B cell (primary cell): ENCODE data around the gene JMJD4. TPM values are rescaled to one million over a fixed set of nuclear protein-coding genes. Genes with fewer than 3 reads are reported as not detected.

Experiments
- ATAC-seq: fragments of 200-7000 bp; cut with Tn5 transposase; one replicate; pipeline ENCODE4 v1.10.0; 2021; ENCODE audit warnings: low read depth, mild to moderate bottlenecking, moderate number of reproducible peaks, moderate library complexity
- CTCF ChIA-PET: fragments of 350-600 bp; sonication (Branson Sonifier 250); formaldehyde crosslinking; loops from one replicate; lab custom pipeline; 2021; ENCODE audit warnings: antibody characterized with exemption, inconsistent platforms; lab: Charles Lee
- POLR2A ChIA-PET: fragments of 350-600 bp; sonication (Branson Sonifier 250); formaldehyde crosslinking; loops from one replicate; lab custom pipeline; 2021; ENCODE audit warnings: antibody characterized with exemption; lab: Charles Lee
- DNase-seq: peaks from one replicate; pipeline ENCODE4 v3.0.0; 2013
- H2AFZ ChIP-seq: 2 replicates; pipeline ENCODE4 v1.6.1; 2012; ENCODE audit warnings: mild to moderate bottlenecking, low read depth, low read length; ENCODE audit not compliant: insufficient read depth, poor library complexity, severe bottlenecking
- H3K27ac ChIP-seq, 2 donors: 1 replicate in 1 of 2; 2 replicates in 1 of 2; pipeline ENCODE4 v1.5.1; 2012 to 2013; ENCODE audit warnings: low read length in 2 of 2, mild to moderate bottlenecking in 2 of 2, moderate library complexity in 1 of 2
- H3K27me3 ChIP-seq, 4 experiments: fragments of 200-600 bp in 1 of 4; sonication (generic) in 1 of 4; replicated peaks in 1 of 4; 1 replicate in 2 of 4; 2 replicates in 2 of 4; pipeline versions ENCODE4 v1.6.1 to v1.7.0; 2013 to 2016; ENCODE audit warnings: low read length in 3 of 4, mild to moderate bottlenecking in 2 of 4, mixed read lengths in 1 of 4, moderate library complexity in 1 of 4; ENCODE audit not compliant: insufficient read depth in 4 of 4, control insufficient read depth in 3 of 4; ENCODE audit errors: control extremely low read depth in 1 of 4
- H3K36me3 ChIP-seq, 2 experiments: replicated peaks in 1 of 2; 1 replicate in 1 of 2; 2 replicates in 1 of 2; pipeline versions ENCODE4 v1.6.1 to v1.7.1; 2013; ENCODE audit warnings: low read length in 1 of 2; ENCODE audit not compliant: insufficient read depth in 2 of 2, control insufficient read depth in 1 of 2; ENCODE audit errors: control extremely low read depth in 1 of 2, extremely low read depth in 1 of 2
- H3K4me1 ChIP-seq, 2 donors: fragments of 200-600 bp in 1 of 2; sonication (generic) in 1 of 2; 1 replicate in 1 of 2; 2 replicates in 1 of 2; pipeline versions ENCODE4 v1.5.1 to v1.6.1; 2013 to 2017; ENCODE audit warnings: low read length in 2 of 2; ENCODE audit not compliant: control insufficient read depth in 2 of 2, insufficient read depth in 2 of 2
- H3K4me2 ChIP-seq: replicated peaks from 2 replicates; pipeline ENCODE3; 2012; ENCODE audit warnings: mild to moderate bottlenecking, low read depth, low read length; ENCODE audit not compliant: poor library complexity, severe bottlenecking
- H3K4me3 ChIP-seq, 5 experiments: fragments of 200-600 bp in 1 of 5; sonication (generic) in 1 of 5; 1 replicate in 3 of 5; 2 replicates in 2 of 5; pipeline versions ENCODE4 v1.5.1 to v1.7.0; 2011 to 2016; ENCODE audit warnings: low read length in 4 of 5, mild to moderate bottlenecking in 4 of 5, low read depth in 2 of 5, control low read depth in 1 of 5, moderate library complexity in 1 of 5; ENCODE audit not compliant: insufficient read depth in 1 of 5; ENCODE audit errors: control extremely low read depth in 1 of 5, extremely low read depth in 1 of 5
- H3K79me2 ChIP-seq: fragments of 200-600 bp; sonication (generic); one replicate; pipeline ENCODE4 v1.6.0; 2016; ENCODE audit warnings: low read length; ENCODE audit not compliant: control insufficient read depth, insufficient read depth
- H3K9ac ChIP-seq: fragments of 200-600 bp; sonication (generic); 2 replicates; pipeline ENCODE4 v1.6.1; 2017; ENCODE audit warnings: mild to moderate bottlenecking, low read length, moderate library complexity
- H3K9me3 ChIP-seq, 3 donors: one replicate each; pipeline versions ENCODE4 v1.6.1 to v1.7.1; 2013; ENCODE audit warnings: low read length in 2 of 3; ENCODE audit not compliant: control insufficient read depth in 2 of 3, insufficient read depth in 1 of 3; ENCODE audit errors: control extremely low read depth in 1 of 3
- H4K20me1 ChIP-seq: 2 replicates; pipeline ENCODE4 v1.6.0; 2012; ENCODE audit warnings: mild to moderate bottlenecking, low read length; ENCODE audit not compliant: insufficient read depth, control insufficient read depth, poor library complexity, severe bottlenecking
- H3K27ac Mint-ChIP-seq: one replicate; pipeline ENCODE4 v1.8.0; 2021; ENCODE audit warnings: mixed read lengths
- H3K27me3 Mint-ChIP-seq: one replicate; pipeline ENCODE4 v1.8.0; 2021; ENCODE audit warnings: mixed read lengths
- H3K4me1 Mint-ChIP-seq: one replicate; pipeline ENCODE4 v1.8.0; 2021; ENCODE audit warnings: mixed read lengths
- H3K4me3 Mint-ChIP-seq: one replicate; pipeline ENCODE4 v1.8.0; 2021; ENCODE audit warnings: mixed read lengths
- H3K9me3 Mint-ChIP-seq: one replicate; pipeline ENCODE4 v1.8.0; 2022; ENCODE audit warnings: mixed read lengths; ENCODE audit not compliant: insufficient read depth
- CTCF ChIP-seq: fragments of 200-600 bp; IDR thresholded peaks from one replicate; pipeline ENCODE4 v1.8.0; 2022; ENCODE audit warnings: antibody characterized with exemption, mild to moderate bottlenecking
- EZH2 ChIP-seq: IDR thresholded peaks from 2 replicates; pipeline ENCODE4 v1.6.1; 2012; ENCODE audit warnings: borderline replicate concordance, low read depth, mild to moderate bottlenecking, moderate library complexity, low read length; ENCODE audit not compliant: insufficient read depth, poor library complexity, severe bottlenecking
- WGBS: methylation state at CpG from one replicate; pipeline ENCODE4 v1.1.5; 2013; ENCODE audit warnings: missing lambda C conversion rate; ENCODE audit not compliant: insufficient coverage; 5-methylcytosine and 5-hydroxymethylcytosine counted together
- intact Hi-C: fragments of 100-400 bp; cut with micrococcal nuclease; formaldehyde crosslinking; loops from one replicate; pipeline ENCODE4 v1.10.0; 2022
- polyA plus RNA-seq: library from polyadenylated mRNA; depleted of rRNA; stranded (reverse); fragments of >200 nt; gene quantifications from 2 replicates; pipeline ENCODE4 v1.2.3, GENCODE V29; 2012
- total RNA-seq, 2 donors: library from RNA; stranded (reverse); fragments of 120-200 nt in 1 of 2; gene quantifications; 1 replicate in 1 of 2; 2 replicates in 1 of 2; pipeline versions ENCODE4 v1.2.3 to v1.2.4, GENCODE V29; 2013 to 2022

Gene JMJD4
- total and polyA plus RNA-seq, 2 donors (not counting 1 experiment from before 2014, with no cell fraction given) = 29.9 to 30.6 TPM

GRCh38 chr1:227776331-227776771 lies 41.2 kb upstream of the JMJD4 start:
- Histone ChIP-seq H3K27me3 (no peaks in the 10 kb centered on the region), H3K27ac (no peak overlapping the region), H3K4me3 (no peak overlapping the region), H3K9me3 (no peaks in the 10 kb centered on the region), H3K4me1 (no peaks in the 10 kb centered on the region), H4K20me1 (no peaks in the 10 kb centered on the region), H2AFZ (no peak overlapping the region), H3K36me3 (peaks cover 0 to 24% of the 10 kb centered on the region in 2 experiments), H3K4me2 (no peak overlapping the region), H3K9ac (no peak overlapping the region), H3K79me2 (no peaks in the 10 kb centered on the region)
- no peaks in the 10 kb centered on the region for H3K4me1 Mint-ChIP-seq
- intact Hi-C loops = no loop called here
- 97% methylated on average over 7 of the region's 7 CpGs for WGBS
- DNase-seq = no peak
- TF ChIP-seq EZH2 (no peak), CTCF (no peak)
- CTCF ChIA-PET = no interaction called here
- POLR2A ChIA-PET = interaction anchor here (0.7 kb wide), 1 partner anchor 134 kb away, joined by 3 read pairs; no protein-coding TSS in a partner anchor
- no peak for ATAC-seq
- no peak overlapping the region for H3K27ac Mint-ChIP-seq
- no peaks in the 10 kb centered on the region for H3K27me3 Mint-ChIP-seq
- no peaks in the 10 kb centered on the region for H3K9me3 Mint-ChIP-seq
- no peak overlapping the region for H3K4me3 Mint-ChIP-seq

DNA sequence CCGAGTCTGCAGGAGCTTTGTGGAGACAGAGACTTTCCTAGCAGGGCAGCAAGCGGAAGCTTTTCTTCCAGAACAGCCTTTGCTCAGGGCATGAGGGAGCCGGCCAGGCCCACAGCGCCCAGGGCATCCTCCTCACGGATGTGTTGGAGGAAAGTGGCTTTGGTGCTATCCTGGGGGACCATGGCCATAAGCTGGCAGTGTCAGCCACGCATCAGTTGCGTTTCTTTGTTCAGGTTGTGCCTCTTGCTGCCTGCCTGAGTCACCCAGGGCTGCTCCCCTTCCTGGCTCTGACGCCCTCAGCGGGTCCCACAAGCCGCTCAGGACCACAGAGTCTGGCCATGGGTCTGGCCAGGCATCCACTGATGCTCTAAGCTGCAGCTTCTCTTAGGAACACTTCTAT lies 40.7 kb upstream of the JMJD4 start:
- Mint-ChIP-seq H3K27me3 (no peaks in the 10 kb centered on the region), H3K4me1 (no peaks in the 10 kb centered on the region), H3K27ac (no peak overlapping the region), H3K9me3 (no peaks in the 10 kb centered on the region), H3K4me3 (no peak overlapping the region)
- H3K9me3 ChIP-seq = no peaks in the 10 kb centered on the region
- no peak for DNase-seq
- H4K20me1 ChIP-seq = no peaks in the 10 kb centered on the region
- no peaks in the 10 kb centered on the region for H3K27me3 ChIP-seq
- H3K4me3 ChIP-seq = no peak overlapping the region
- TF ChIP-seq EZH2 = no peak
- H3K27ac ChIP-seq = no peak overlapping the region
- ChIA-PET POLR2A (interaction anchor here (0.7 kb wide), 1 partner anchor 134 kb away, joined by 3 read pairs; no protein-coding TSS in a partner anchor), CTCF (interaction anchor here (1.7 kb wide), 1 partner anchor 13 kb away, joined by 3 read pairs; no protein-coding TSS in a partner anchor)
- no peak overlapping the region for H2AFZ ChIP-seq
- no peaks in the 10 kb centered on the region for H3K4me1 ChIP-seq
- no peak overlapping the region for H3K4me2 ChIP-seq
- WGBS = 99% methylated on average over 9 of the region's 10 CpGs
- no peak for ATAC-seq
- peaks cover 0 to 23% of the 10 kb centered on the region in 2 experiments for H3K36me3 ChIP-seq
- H3K9ac ChIP-seq = no peak overlapping the region
- intact Hi-C loops = no loop called here
- no peaks in the 10 kb centered on the region for H3K79me2 ChIP-seq
